K562 (cell line): ENCODE measurements around the gene TAF9B. TPM values are rescaled to one million over a fixed set of nuclear protein-coding genes. Genes with fewer than 3 reads are reported as not detected.

Experiments used
- ARHGAP35 ChIP-seq: fragments of 450-650 bp; IDR thresholded peaks from 2 replicates; pipeline ENCODE4 v1.6.1; 2018; ENCODE audit not compliant: partially characterized antibody
- BHLHE40 ChIP-seq: IDR thresholded peaks from 2 replicates; pipeline ENCODE4 v1.6.1; 2011; ENCODE audit warnings: low read length, improper control_type of control experiment
- CBFB ChIP-seq: sonication (generic); formaldehyde crosslinking; IDR thresholded peaks from 2 replicates; pipeline ENCODE4 v1.4.0; 2020; ENCODE audit warnings: mild to moderate bottlenecking, missing genetic modification reagents
- CREB1 ChIP-seq, 2 experiments: sonication (generic) in 1 of 2; formaldehyde crosslinking in 1 of 2; IDR thresholded peaks; 2 replicates each; pipeline versions ENCODE4 v1.6.1 to v1.8.0; 2012 to 2022; ENCODE audit warnings: inconsistent platforms in 1 of 2, mild to moderate bottlenecking in 1 of 2, missing genetic modification reagents in 1 of 2, moderate library complexity in 1 of 2
- EZH2 ChIP-seq: IDR thresholded peaks from 2 replicates; pipeline ENCODE4 v1.6.1; 2012; ENCODE audit warnings: low read depth, mild to moderate bottlenecking, inconsistent platforms, low read length, borderline replicate concordance
- HCFC1 ChIP-seq: IDR thresholded peaks from 2 replicates; pipeline ENCODE4 v1.6.1; 2012; ENCODE audit warnings: low read depth, low read length, improper control_type of control experiment
- IRF1 ChIP-seq: sonication (generic); formaldehyde crosslinking; IDR thresholded peaks from 2 replicates; pipeline ENCODE4 v1.8.0; 2022; ENCODE audit warnings: missing genetic modification reagents, mild to moderate bottlenecking, borderline replicate concordance
- KLF6 ChIP-seq: fragments of 250-450 bp; sonication (Bioruptor Pico); IDR thresholded peaks from 2 replicates; pipeline ENCODE4 v1.4.0; 2020; ENCODE audit warnings: mild to moderate bottlenecking, moderate library complexity, borderline replicate concordance
- MGA ChIP-seq: fragments of 450-650 bp; IDR thresholded peaks from 2 replicates; pipeline ENCODE4 v1.6.1; 2016; ENCODE audit warnings: mild to moderate bottlenecking, moderate library complexity
- NR1H2 ChIP-seq: sonication (generic); formaldehyde crosslinking; IDR thresholded peaks from 2 replicates; pipeline ENCODE4 v1.4.0; 2020; ENCODE audit warnings: mild to moderate bottlenecking, missing genetic modification reagents
- NR2C2 ChIP-seq, 2 experiments: fragments of 200-800 bp in 1 of 2; sonication (Bioruptor generic) in 1 of 2; sonication (generic) in 1 of 2; formaldehyde crosslinking in 1 of 2; IDR thresholded peaks; 2 replicates each; pipeline versions ENCODE4 v1.6.1 to v1.8.0; 2016 to 2022; ENCODE audit warnings: mild to moderate bottlenecking in 1 of 2, missing compliant biosample characterization in 1 of 2, missing genetic modification characterization in 1 of 2, missing genetic modification reagents in 1 of 2
- PPARD ChIP-seq: fragments of 250-450 bp; sonication (Bioruptor Pico); IDR thresholded peaks from 2 replicates; pipeline ENCODE4 v1.8.0; 2022; ENCODE audit warnings: inconsistent platforms, mild to moderate bottlenecking, moderate library complexity
- SP2 ChIP-seq: IDR thresholded peaks from 2 replicates; pipeline ENCODE4 v1.6.1; 2011; ENCODE audit warnings: mild to moderate bottlenecking, low read depth, low read length, moderate library complexity; ENCODE audit not compliant: poor library complexity, severe bottlenecking; ENCODE audit errors: extremely low read depth
- ZNF699 ChIP-seq: fragments of 250-450 bp; sonication (Bioruptor Pico); IDR thresholded peaks from 2 replicates; pipeline ENCODE4 v1.8.0; 2021; ENCODE audit warnings: mild to moderate bottlenecking, moderate library complexity; ENCODE audit not compliant: insufficient replicate concordance
- ZZZ3 ChIP-seq: fragments of 450-650 bp; IDR thresholded peaks from 2 replicates; pipeline ENCODE4 v1.6.1; 2016; ENCODE audit warnings: antibody characterized with exemption, mild to moderate bottlenecking, moderate library complexity
- polyA plus RNA-seq, 8 experiments: library from polyadenylated mRNA; depleted of rRNA in 4 of 8; stranded (reverse) in 5 of 8; unstranded in 3 of 8; fragments of >200 nt; fragmentation: Nextera tagmentation in 2 of 8; fragmentation: Illumina TruSeq in 1 of 8; extraction: Ambion mirVana in 2 of 8; extraction: Trizol in 1 of 8; gene quantifications; 2 replicates each; pipeline versions ENCODE4 v1.2.1 to v1.2.3, GENCODE V29; 2011 to 2014; ENCODE audit warnings: inconsistent platforms in 1 of 8, missing spikeins in 1 of 8
- total RNA-seq, 7 experiments: library from RNA; depleted of rRNA in 6 of 7; stranded (reverse); fragments of >200 nt in 6 of 7; fragmentation: Illumina TruSeq in 2 of 7; extraction: Trizol in 2 of 7; gene quantifications; 2 replicates each; pipeline versions ENCODE4 v1.2.1 to v1.2.3, GENCODE V29; 2011 to 2021; ENCODE audit warnings: low replicate concordance in 1 of 7

Gene TAF9B
- total and polyA plus RNA-seq, 9 of the 15 experiments (the other 6 are each of a cell fraction or from before 2014, with no cell fraction given), result 10.9 to 42.1 (median 20.8) TPM

- peak; percentile 74 for TF ChIP-seq MGA
- TF ChIP-seq ARHGAP35, result no peak
- TF ChIP-seq PPARD (CRISPR knock-in tag), result no peak
- TF ChIP-seq ZNF699 (CRISPR knock-in tag), result no peak
- peak; percentile 89 for TF ChIP-seq BHLHE40
- no peak for TF ChIP-seq ZZZ3
- peak; percentile 75 for TF ChIP-seq CREB1 (IDR thresholded peaks at IDR 0.05)
- TF ChIP-seq CREB1 (CRISPR knock-in tag; IDR thresholded peaks at IDR 0.05), result peak; percentile 87
- TF ChIP-seq NR1H2, result no peak
- 0 out of 2 replicates have a peak, but pooled peaks have one; percentile 6 for TF ChIP-seq CBFB
- TF ChIP-seq KLF6 (CRISPR knock-in tag), result peak; percentile 56; the same call in 1 of the 2 replicates
- TF ChIP-seq EZH2, result no peak
- TF ChIP-seq IRF1 (CRISPR knock-in tag), result no peak
- TF ChIP-seq SP2, result peak; percentile 76
- peak; percentile 66 for TF ChIP-seq HCFC1
- no peak for TF ChIP-seq NR2C2 (CRISPR knock-in tag; IDR thresholded peaks at IDR 0.05)
- peak; percentile 69 for TF ChIP-seq NR2C2 (tag; IDR thresholded peaks at IDR 0.05)
Observed at GRCh38 chrX:78103623-78104446, 35.6 kb downstream of the TAF9B start, which contains the start of gene PGK1 (continued).
